HepG2 (cell line): Measurements from ENCODE around the gene DNAJB12. TPM values are rescaled to one million over a fixed set of nuclear protein-coding genes. Genes with fewer than 3 reads are reported as not detected.
A peak's percentile ranks its signal among the peaks of the same experiment; 100 is the strongest.

Source experiments
- BCL6 ChIP-seq: IDR thresholded peaks from 2 replicates; pipeline ENCODE4 v1.6.1; 2016; ENCODE audit warnings: missing genetic modification reagents, missing compliant biosample characterization
- BORCS8-MEF2B ChIP-seq: sonication (generic); formaldehyde crosslinking; IDR thresholded peaks from 2 replicates; pipeline ENCODE4 v1.8.0; 2022; ENCODE audit warnings: mild to moderate bottlenecking, missing genetic modification reagents
- HMG20A ChIP-seq: IDR thresholded peaks from 2 replicates; pipeline ENCODE4 v1.6.1; 2016; ENCODE audit warnings: borderline replicate concordance
- HOXA5 ChIP-seq: sonication (generic); formaldehyde crosslinking; IDR thresholded peaks from 2 replicates; pipeline ENCODE4 v1.4.0; 2020; ENCODE audit warnings: missing genetic modification reagents
- NFE2L2 ChIP-seq: fragments of 150-350 bp; IDR thresholded peaks from 2 replicates; pipeline ENCODE4 v1.6.1; 2014; ENCODE audit warnings: low read length
- PAF1 ChIP-seq: IDR thresholded peaks from 2 replicates; pipeline ENCODE4 v1.6.1; 2016; ENCODE audit warnings: missing genetic modification reagents, missing compliant biosample characterization
- RCOR2 ChIP-seq: IDR thresholded peaks from 2 replicates; pipeline ENCODE4 v1.6.1; 2016; ENCODE audit warnings: missing biosample characterization, missing genetic modification reagents
- RNF2 ChIP-seq: fragments of 450-650 bp; conservative IDR thresholded peaks from 2 replicates; pipeline ENCODE4 v1.6.1; 2016; ENCODE audit warnings: low read depth
- TBL1XR1 ChIP-seq: fragments of 150-350 bp; IDR thresholded peaks from 2 replicates; pipeline ENCODE4 v1.6.1; 2014; ENCODE audit warnings: borderline replicate concordance, low read length; ENCODE audit not compliant: partially characterized antibody
- WIZ ChIP-seq: sonication (generic); formaldehyde crosslinking; IDR thresholded peaks from 2 replicates; pipeline ENCODE4 v1.5.1; 2020; ENCODE audit warnings: mild to moderate bottlenecking, missing genetic modification reagents
- ZGPAT ChIP-seq: IDR thresholded peaks from 2 replicates; pipeline ENCODE4 v1.6.1; 2016; ENCODE audit warnings: mild to moderate bottlenecking
- ZNF12 ChIP-seq: sonication (generic); formaldehyde crosslinking; IDR thresholded peaks from 2 replicates; pipeline ENCODE4 v1.5.0; 2020; ENCODE audit warnings: missing genetic modification reagents
- ZNF235 ChIP-seq: sonication (generic); formaldehyde crosslinking; IDR thresholded peaks from 2 replicates; pipeline ENCODE4 v1.8.1; 2023; ENCODE audit warnings: mild to moderate bottlenecking, missing genetic modification reagents, borderline replicate concordance
- ZNF274 ChIP-seq: sonication (generic); formaldehyde crosslinking; IDR thresholded peaks from 2 replicates; pipeline ENCODE4 v1.5.1; 2020; ENCODE audit warnings: mild to moderate bottlenecking, missing genetic modification reagents
- ZNF335 ChIP-seq: sonication (generic); formaldehyde crosslinking; IDR thresholded peaks from 2 replicates; pipeline ENCODE4 v1.4.0; 2020; ENCODE audit warnings: missing genetic modification reagents
- ZNF350 ChIP-seq: sonication (generic); formaldehyde crosslinking; IDR thresholded peaks from 2 replicates; pipeline ENCODE4 v1.4.0; 2020; ENCODE audit warnings: mild to moderate bottlenecking, low read depth, missing genetic modification reagents, borderline replicate concordance
- ZNF589 ChIP-seq: sonication (generic); formaldehyde crosslinking; conservative IDR thresholded peaks from 2 replicates; pipeline ENCODE4 v1.8.0; 2022; ENCODE audit warnings: mild to moderate bottlenecking, moderate library complexity, missing genetic modification reagents
- ZSCAN21 ChIP-seq: sonication (generic); formaldehyde crosslinking; IDR thresholded peaks from 2 replicates; pipeline ENCODE4 v1.8.0; 2022; ENCODE audit warnings: mild to moderate bottlenecking, missing genetic modification reagents, moderate library complexity, borderline replicate concordance
- polyA plus RNA-seq, 8 experiments: library from polyadenylated mRNA; depleted of rRNA in 3 of 8; stranded (reverse) in 7 of 8; unstranded in 1 of 8; fragments of >200 nt; fragmentation: Illumina TruSeq in 4 of 8; extraction: Trizol in 4 of 8; gene quantifications; 2 replicates each; pipeline versions ENCODE4 v1.2.1 to v1.2.3, GENCODE V29; 2011 to 2016; ENCODE audit warnings: low read depth in 4 of 8, missing spikeins in 1 of 8, mixed read lengths in 1 of 8; ENCODE audit not compliant: insufficient read depth in 1 of 8
- total RNA-seq, 5 experiments: library from RNA; depleted of rRNA; stranded (reverse); fragments of >200 nt; fragmentation: Illumina TruSeq; extraction: Trizol; gene quantifications; 2 replicates each; pipeline ENCODE4 v1.2.3, GENCODE V29; 2016; ENCODE audit warnings: low read depth in 1 of 5
- TF ChIP-seq, protein P1 (sequence below): sonication (generic); formaldehyde crosslinking; IDR thresholded peaks from 2 replicates; pipeline ENCODE4 v1.4.0; 2020; ENCODE audit warnings: missing genetic modification reagents, borderline replicate concordance
- TF ChIP-seq, protein P2 (sequence below): sonication (generic); formaldehyde crosslinking; IDR thresholded peaks from 2 replicates; pipeline ENCODE4 v1.5.0; 2020; ENCODE audit warnings: missing genetic modification reagents
- TF ChIP-seq, protein P3 (sequence below): sonication (generic); formaldehyde crosslinking; conservative IDR thresholded peaks from 2 replicates; pipeline ENCODE4 v1.8.0; 2022; ENCODE audit warnings: low read depth, missing genetic modification reagents

The DNAJB12 gene
- total and polyA plus RNA-seq, 2 of the 13 experiments (the other 11 are each of a cell fraction or from before 2014, with no cell fraction given): 10.8 to 18.2 TPM

- TF ChIP-seq, protein P1, sequence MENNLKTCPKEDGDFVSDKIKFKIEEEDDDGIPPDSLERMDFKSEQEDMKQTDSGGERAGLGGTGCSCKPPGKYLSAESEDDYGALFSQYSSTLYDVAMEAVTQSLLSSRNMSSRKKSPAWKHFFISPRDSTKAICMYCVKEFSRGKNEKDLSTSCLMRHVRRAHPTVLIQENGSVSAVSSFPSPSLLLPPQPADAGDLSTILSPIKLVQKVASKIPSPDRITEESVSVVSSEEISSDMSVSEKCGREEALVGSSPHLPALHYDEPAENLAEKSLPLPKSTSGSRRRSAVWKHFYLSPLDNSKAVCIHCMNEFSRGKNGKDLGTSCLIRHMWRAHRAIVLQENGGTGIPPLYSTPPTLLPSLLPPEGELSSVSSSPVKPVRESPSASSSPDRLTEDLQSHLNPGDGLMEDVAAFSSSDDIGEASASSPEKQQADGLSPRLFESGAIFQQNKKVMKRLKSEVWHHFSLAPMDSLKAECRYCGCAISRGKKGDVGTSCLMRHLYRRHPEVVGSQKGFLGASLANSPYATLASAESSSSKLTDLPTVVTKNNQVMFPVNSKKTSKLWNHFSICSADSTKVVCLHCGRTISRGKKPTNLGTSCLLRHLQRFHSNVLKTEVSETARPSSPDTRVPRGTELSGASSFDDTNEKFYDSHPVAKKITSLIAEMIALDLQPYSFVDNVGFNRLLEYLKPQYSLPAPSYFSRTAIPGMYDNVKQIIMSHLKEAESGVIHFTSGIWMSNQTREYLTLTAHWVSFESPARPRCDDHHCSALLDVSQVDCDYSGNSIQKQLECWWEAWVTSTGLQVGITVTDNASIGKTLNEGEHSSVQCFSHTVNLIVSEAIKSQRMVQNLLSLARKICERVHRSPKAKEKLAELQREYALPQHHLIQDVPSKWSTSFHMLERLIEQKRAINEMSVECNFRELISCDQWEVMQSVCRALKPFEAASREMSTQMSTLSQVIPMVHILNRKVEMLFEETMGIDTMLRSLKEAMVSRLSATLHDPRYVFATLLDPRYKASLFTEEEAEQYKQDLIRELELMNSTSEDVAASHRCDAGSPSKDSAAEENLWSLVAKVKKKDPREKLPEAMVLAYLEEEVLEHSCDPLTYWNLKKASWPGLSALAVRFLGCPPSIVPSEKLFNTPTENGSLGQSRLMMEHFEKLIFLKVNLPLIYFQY (CRISPR knock-in tag): peak; percentile 92
- TF ChIP-seq PAF1 (CRISPR knock-in tag) (no peak; the same call in 1 of the 2 replicates), BORCS8-MEF2B (CRISPR knock-in tag) (no peak; the same call in 1 of the 2 replicates), ZNF235 (CRISPR knock-in tag) (peak; percentile 91; the same call in 1 of the 2 replicates), TBL1XR1 (peak; percentile 68), HOXA5 (CRISPR knock-in tag) (no peak; the same call in 1 of the 2 replicates), BCL6 (peak; percentile 82), ZNF274 (CRISPR knock-in tag) (peak; percentile 33; the same call in 1 of the 2 replicates), ZNF335 (CRISPR knock-in tag) (no peak), ZGPAT (CRISPR knock-in tag) (peak; percentile 79; the same call in 1 of the 2 replicates), NFE2L2 (no peak), ZNF12 (CRISPR knock-in tag) (no peak; the same call in 1 of the 2 replicates), HMG20A (peak; percentile 11; the same call in 1 of the 2 replicates), ZNF350 (no peak), ZSCAN21 (CRISPR knock-in tag) (0 out of 2 replicates have a peak, but pooled peaks have one; percentile 18), RCOR2 (no peak; the same call in 1 of the 2 replicates), ZNF589 (CRISPR knock-in tag) (no peak; the same call in 1 of the 2 replicates), RNF2 (no peak), WIZ (CRISPR knock-in tag) (no peak)
- TF ChIP-seq, protein P2, sequence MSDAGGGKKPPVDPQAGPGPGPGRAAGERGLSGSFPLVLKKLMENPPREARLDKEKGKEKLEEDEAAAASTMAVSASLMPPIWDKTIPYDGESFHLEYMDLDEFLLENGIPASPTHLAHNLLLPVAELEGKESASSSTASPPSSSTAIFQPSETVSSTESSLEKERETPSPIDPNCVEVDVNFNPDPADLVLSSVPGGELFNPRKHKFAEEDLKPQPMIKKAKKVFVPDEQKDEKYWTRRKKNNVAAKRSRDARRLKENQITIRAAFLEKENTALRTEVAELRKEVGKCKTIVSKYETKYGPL: no peak
- TF ChIP-seq, protein P3, sequence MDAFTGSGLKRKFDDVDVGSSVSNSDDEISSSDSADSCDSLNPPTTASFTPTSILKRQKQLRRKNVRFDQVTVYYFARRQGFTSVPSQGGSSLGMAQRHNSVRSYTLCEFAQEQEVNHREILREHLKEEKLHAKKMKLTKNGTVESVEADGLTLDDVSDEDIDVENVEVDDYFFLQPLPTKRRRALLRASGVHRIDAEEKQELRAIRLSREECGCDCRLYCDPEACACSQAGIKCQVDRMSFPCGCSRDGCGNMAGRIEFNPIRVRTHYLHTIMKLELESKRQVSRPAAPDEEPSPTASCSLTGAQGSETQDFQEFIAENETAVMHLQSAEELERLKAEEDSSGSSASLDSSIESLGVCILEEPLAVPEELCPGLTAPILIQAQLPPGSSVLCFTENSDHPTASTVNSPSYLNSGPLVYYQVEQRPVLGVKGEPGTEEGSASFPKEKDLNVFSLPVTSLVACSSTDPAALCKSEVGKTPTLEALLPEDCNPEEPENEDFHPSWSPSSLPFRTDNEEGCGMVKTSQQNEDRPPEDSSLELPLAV (CRISPR knock-in tag): no peak
These were observed 35.1 kb downstream of the DNAJB12 start (continued) for GRCh38 chr10:72319416-72320254.
